ENCODE data around the gene OR8G5. TPM values are rescaled to one million over a fixed set of nuclear protein-coding genes. Genes with fewer than 3 reads are reported as not detected.
"Not testable (repeated sequence)": the region's sequence is repeated elsewhere in the genome, so short reads cannot be mapped to it uniquely, and the experiment has no call there.

The OR8G5 gene
- not detected for total RNA-seq

DNA sequence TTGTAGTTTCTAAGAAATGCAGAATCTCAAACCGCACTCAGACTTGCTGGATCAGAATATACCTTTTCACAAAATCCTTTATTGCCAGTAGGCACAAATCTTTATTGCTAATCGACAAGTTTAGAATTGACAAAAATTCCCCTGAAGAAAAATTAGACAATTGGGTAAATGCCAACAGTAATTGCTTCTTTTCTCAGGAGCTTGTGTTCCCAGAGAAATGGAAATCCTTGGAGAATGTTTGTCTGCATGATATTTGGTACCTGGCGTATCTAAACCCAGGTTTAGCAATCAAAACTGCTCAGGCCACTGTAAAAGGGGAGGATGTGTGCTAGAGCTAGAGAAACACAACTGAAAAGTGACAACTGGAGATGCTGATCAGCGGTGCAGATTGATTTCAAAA is at the start of gene OR8G5:
Gene OR8G5 (plus strand): TSS at position 301 of the 400 bp plus-strand sequence. CDS start 8,556 bp downstream, outside the sequence.
- ChIA-PET POLR2A (no interaction called here), CTCF (no interaction called here)
- H3K4me1 Mint-ChIP-seq, result no peaks in the 10 kb centered on the region
- H3K36me3 Mint-ChIP-seq (ENCODE audit: low read depth), result no peaks in the 10 kb centered on the region
- no peak within 1 kb of the TSS for H3K4me3 Mint-ChIP-seq
- H3K27me3 Mint-ChIP-seq, result no peaks in the 10 kb centered on the region
- no peaks in the 10 kb centered on the region for H3K9me3 Mint-ChIP-seq
- no peak for DNase-seq
- H3K27ac Mint-ChIP-seq, result no peak within 1 kb of the TSS

- H3K27me3 Mint-ChIP-seq, result peaks cover 2% of the 10 kb centered on the region
- no peak overlapping the region for H3K27ac Mint-ChIP-seq
- H3K36me3 Mint-ChIP-seq (ENCODE audit: low read depth), result no peaks in the 10 kb centered on the region
- CTCF ChIA-PET, result no interaction called here
- H3K4me1 Mint-ChIP-seq, result no peaks in the 10 kb centered on the region
- DNase-seq, result no peak
- no peak overlapping the region for H3K4me3 Mint-ChIP-seq
- H3K9me3 Mint-ChIP-seq, result no peaks in the 10 kb centered on the region
- POLR2A ChIA-PET, result no interaction called here
Observed at GRCh38 chr11:124207102-124207792, 48.9 kb upstream of the OR8G5 start.

DNA sequence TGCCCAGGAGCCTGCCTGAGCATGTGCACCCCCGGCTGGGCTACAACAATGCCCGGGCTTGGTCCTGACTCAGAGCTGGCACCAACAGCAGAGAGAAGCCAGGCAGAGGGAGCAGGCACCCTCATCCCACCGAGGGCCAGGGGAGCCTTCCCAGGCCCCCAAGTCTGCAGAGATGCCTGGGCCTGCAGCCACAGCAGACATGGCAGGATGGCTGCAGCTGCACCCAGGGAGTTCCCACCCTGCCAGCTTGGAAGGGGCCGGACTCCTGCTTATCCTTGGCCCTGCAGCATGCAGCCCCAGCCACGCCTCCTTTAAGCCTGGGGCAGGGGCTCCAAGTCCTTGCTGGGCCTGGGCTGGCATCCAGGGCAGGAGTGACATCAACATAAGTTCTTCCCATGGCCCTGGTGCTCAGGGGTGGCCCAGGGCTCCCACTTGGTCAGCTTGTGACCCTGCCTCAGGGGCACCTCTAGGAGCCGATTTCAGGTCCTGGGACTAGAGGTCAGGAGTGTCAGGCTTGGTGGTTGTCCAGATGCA is 46.3 kb upstream of the OR8G5 start:
- Mint-ChIP-seq H3K9me3 (no peaks in the 10 kb centered on the region), H3K27ac (no peak overlapping the region), H3K4me1 (no peaks in the 10 kb centered on the region), H3K4me3 (no peak overlapping the region), H3K27me3 (peaks cover 6% of the 10 kb centered on the region), H3K36me3 (ENCODE audit: low read depth) (no peaks in the 10 kb centered on the region)
- POLR2A ChIA-PET, result no interaction called here
- CTCF ChIA-PET, result interaction anchor here (0.6 kb wide), 1 partner anchor 296 kb away, joined by 4 read pairs; no protein-coding TSS in a partner anchor
- no peak for DNase-seq

DNA sequence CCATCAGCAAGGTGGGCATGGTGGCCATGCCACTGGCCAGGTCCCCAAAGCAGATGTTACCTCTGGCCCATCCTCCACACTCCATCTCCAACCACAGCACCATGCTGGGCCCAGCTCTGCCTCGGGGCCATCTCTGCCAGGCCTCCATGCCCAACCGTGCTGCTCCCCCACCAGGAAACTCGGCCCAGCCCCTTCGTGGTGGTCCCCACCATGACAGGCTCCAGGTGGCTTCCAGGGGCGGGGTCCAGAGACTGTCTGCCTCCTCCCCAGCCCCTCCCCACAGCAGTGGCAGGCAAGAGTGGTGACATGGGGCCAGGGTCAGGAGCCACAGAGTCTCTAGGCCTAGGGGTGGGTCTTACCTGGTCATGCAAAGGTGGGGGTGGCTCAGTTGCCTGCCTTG is 45.8 kb upstream of the OR8G5 start:
- no peak overlapping the region for H3K4me3 Mint-ChIP-seq
- CTCF ChIA-PET, result interaction anchor here (0.6 kb wide), 1 partner anchor 296 kb away, joined by 4 read pairs; no protein-coding TSS in a partner anchor
- POLR2A ChIA-PET, result no interaction called here
- no peaks in the 10 kb centered on the region for H3K9me3 Mint-ChIP-seq
- H3K27ac Mint-ChIP-seq, result no peak overlapping the region
- H3K36me3 Mint-ChIP-seq (ENCODE audit: low read depth), result no peaks in the 10 kb centered on the region
- H3K27me3 Mint-ChIP-seq, result peaks cover 6% of the 10 kb centered on the region
- no peak for DNase-seq
- no peaks in the 10 kb centered on the region for H3K4me1 Mint-ChIP-seq

GRCh38 chr11:124211321-124211720 is 44.9 kb upstream of the OR8G5 start:
- CTCF ChIA-PET, result no interaction called here
- peaks cover 6% of the 10 kb centered on the region for H3K27me3 Mint-ChIP-seq
- H3K9me3 Mint-ChIP-seq, result no peaks in the 10 kb centered on the region
- H3K4me1 Mint-ChIP-seq, result no peaks in the 10 kb centered on the region
- POLR2A ChIA-PET, result no interaction called here
- H3K27ac Mint-ChIP-seq, result no peak overlapping the region
- H3K4me3 Mint-ChIP-seq, result no peak overlapping the region
- H3K36me3 Mint-ChIP-seq (ENCODE audit: low read depth), result no peaks in the 10 kb centered on the region
- no peak for DNase-seq

DNA sequence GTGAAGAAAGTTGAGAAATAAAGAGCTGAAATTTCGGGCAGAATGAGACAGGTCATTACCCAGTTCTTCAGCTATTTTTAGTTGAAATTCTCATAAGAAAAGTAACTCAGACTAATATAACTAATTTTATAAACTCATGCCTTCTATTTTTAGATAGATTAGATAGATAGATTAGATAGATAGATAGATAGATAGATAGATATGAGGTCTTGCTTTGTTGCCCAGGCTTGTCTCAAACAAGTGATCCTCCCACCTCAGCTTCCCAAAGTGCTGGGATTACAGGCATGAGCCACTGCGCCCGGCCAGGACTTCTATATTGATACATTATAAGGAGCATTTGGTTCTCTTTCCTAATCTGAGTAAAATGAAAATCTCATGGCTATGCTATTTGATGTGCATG is 42.1 kb upstream of the OR8G5 start:
- ChIA-PET CTCF (no interaction called here), POLR2A (no interaction called here)
- Mint-ChIP-seq H3K9me3 (no peaks in the 10 kb centered on the region), H3K4me3 (no peak overlapping the region), H3K27ac (no peak overlapping the region), H3K36me3 (ENCODE audit: low read depth) (no peaks in the 10 kb centered on the region), H3K27me3 (peaks cover 14% of the 10 kb centered on the region), H3K4me1 (no peaks in the 10 kb centered on the region)
- no peak for DNase-seq

GRCh38 chr11:124219126-124219525 is 37.0 kb upstream of the OR8G5 start:
- POLR2A ChIA-PET, result no interaction called here
- H3K36me3 Mint-ChIP-seq (ENCODE audit: low read depth), result no peaks in the 10 kb centered on the region
- CTCF ChIA-PET, result no interaction called here
- no peak overlapping the region for H3K4me3 Mint-ChIP-seq
- H3K27me3 Mint-ChIP-seq, result peaks cover 10% of the 10 kb centered on the region
- H3K9me3 Mint-ChIP-seq, result no peaks in the 10 kb centered on the region
- H3K4me1 Mint-ChIP-seq, result no peaks in the 10 kb centered on the region
- no peak for DNase-seq
- no peak overlapping the region for H3K27ac Mint-ChIP-seq

DNA sequence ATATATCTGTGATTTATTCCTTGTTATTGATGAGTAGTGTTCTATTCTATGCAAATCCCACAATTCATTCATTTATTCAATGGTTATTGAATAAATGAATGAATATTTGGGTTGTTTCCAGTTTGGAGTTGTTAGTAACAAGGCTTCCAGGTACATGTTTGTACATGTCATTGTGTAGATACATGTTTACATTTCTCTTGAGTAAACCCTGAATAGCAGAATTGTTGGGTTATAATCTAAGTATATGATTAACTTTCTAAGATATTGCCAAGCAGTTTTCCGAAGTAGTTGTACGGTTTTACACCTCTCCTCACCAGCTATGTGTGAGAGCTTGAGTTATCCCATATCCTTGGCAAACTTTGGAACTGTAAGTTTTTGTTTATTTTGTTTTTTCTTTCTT is 33.8 kb upstream of the OR8G5 start:
- H3K4me1 Mint-ChIP-seq, result no peaks in the 10 kb centered on the region
- H3K9me3 Mint-ChIP-seq, result no peaks in the 10 kb centered on the region
- ChIA-PET CTCF (no interaction called here), POLR2A (no interaction called here)
- no peak overlapping the region for H3K4me3 Mint-ChIP-seq
- no peak for DNase-seq
- H3K27ac Mint-ChIP-seq, result no peak overlapping the region
- H3K36me3 Mint-ChIP-seq (ENCODE audit: low read depth), result no peaks in the 10 kb centered on the region
- peaks cover 10% of the 10 kb centered on the region for H3K27me3 Mint-ChIP-seq

DNA sequence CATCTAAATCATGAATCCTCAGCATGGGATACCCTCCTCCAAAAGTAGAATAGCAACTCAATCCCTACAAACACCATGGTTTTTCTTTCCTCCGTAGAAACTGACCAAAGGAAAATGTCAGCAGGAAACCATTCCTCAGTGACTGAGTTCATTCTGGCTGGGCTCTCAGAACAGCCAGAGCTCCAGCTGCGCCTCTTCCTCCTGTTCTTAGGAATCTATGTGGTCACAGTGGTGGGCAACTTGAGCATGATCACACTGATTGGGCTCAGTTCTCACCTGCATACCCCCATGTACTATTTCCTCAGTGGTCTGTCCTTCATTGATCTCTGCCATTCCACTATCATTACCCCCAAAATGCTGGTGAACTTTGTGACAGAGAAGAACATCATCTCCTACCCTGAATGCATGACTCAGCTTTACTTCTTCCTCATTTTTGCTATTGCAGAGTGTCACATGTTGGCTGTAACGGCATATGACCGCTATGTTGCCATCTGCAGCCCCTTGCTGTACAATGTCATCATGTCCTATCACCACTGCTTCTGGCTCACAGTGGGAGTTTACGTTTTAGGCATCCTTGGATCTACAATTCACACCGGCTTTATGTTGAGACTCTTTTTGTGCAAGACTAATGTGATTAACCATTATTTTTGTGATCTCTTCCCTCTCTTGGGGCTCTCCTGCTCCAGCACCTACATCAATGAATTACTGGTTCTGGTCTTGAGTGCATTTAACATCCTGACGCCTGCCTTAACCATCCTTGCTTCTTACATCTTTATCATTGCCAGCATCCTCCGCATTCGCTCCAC is 31.4 kb upstream of the OR8G5 start:
- not testable (repeated sequence) for H3K4me1 Mint-ChIP-seq, H3K9me3 Mint-ChIP-seq

GRCh38 chr11:124225471-124225870 is 30.7 kb upstream of the OR8G5 start:
- H3K4me3 Mint-ChIP-seq, result no peak overlapping the region
- H3K27me3 Mint-ChIP-seq, result peaks cover 4% of the 10 kb centered on the region
- CTCF ChIA-PET, result no interaction called here

More for the DNA sequence above, 31.4 kb upstream of the OR8G5 start:
- CTCF ChIA-PET; H3K4me3 Mint-ChIP-seq; DNase-seq; H3K27me3 Mint-ChIP-seq; POLR2A ChIA-PET; H3K27ac Mint-ChIP-seq; H3K36me3 Mint-ChIP-seq (ENCODE audit: low read depth): not testable (repeated sequence)

DNA sequence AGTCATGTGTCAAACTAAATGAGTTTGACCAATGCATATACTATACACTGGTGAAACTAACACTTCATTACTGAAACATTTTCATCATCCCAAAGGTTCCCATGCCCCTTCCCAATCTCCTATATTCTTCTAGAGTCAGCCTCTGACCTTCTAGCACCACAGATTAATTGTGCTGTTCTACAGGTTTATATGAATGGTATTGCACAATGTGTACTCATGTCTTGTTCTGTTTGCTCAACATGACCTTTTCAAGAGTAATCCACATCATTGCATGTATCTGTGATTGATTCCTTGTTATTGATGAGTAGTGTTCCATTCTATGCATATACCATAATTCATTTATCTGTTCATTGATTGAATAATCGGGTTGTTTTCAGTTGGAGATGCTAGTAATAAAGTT is 22.8 kb upstream of the OR8G5 start:
- ChIA-PET POLR2A (no interaction called here), CTCF (no interaction called here)
- Mint-ChIP-seq H3K27me3 (peaks cover 4% of the 10 kb centered on the region), H3K27ac (no peak overlapping the region), H3K4me1 (no peaks in the 10 kb centered on the region), H3K4me3 (no peak overlapping the region), H3K9me3 (no peaks in the 10 kb centered on the region), H3K36me3 (ENCODE audit: low read depth) (no peaks in the 10 kb centered on the region)
- DNase-seq, result no peak

More at GRCh38 chr11:124225471-124225870, 30.7 kb upstream of the OR8G5 start:
- no peak for DNase-seq
- Mint-ChIP-seq H3K27ac (no peak overlapping the region), H3K9me3 (no peaks in the 10 kb centered on the region), H3K36me3 (ENCODE audit: low read depth) (no peaks in the 10 kb centered on the region), H3K4me1 (no peaks in the 10 kb centered on the region)
- POLR2A ChIA-PET, result no interaction called here

GRCh38 chr11:124238512-124238911 is 17.7 kb upstream of the OR8G5 start:
- Mint-ChIP-seq H3K36me3 (ENCODE audit: low read depth) (no peaks in the 10 kb centered on the region), H3K4me3 (no peak overlapping the region), H3K27me3 (no peaks in the 10 kb centered on the region), H3K27ac (no peak overlapping the region), H3K4me1 (no peaks in the 10 kb centered on the region), H3K9me3 (no peaks in the 10 kb centered on the region)
- ChIA-PET POLR2A (no interaction called here), CTCF (no interaction called here)
- DNase-seq, result no peak

DNA sequence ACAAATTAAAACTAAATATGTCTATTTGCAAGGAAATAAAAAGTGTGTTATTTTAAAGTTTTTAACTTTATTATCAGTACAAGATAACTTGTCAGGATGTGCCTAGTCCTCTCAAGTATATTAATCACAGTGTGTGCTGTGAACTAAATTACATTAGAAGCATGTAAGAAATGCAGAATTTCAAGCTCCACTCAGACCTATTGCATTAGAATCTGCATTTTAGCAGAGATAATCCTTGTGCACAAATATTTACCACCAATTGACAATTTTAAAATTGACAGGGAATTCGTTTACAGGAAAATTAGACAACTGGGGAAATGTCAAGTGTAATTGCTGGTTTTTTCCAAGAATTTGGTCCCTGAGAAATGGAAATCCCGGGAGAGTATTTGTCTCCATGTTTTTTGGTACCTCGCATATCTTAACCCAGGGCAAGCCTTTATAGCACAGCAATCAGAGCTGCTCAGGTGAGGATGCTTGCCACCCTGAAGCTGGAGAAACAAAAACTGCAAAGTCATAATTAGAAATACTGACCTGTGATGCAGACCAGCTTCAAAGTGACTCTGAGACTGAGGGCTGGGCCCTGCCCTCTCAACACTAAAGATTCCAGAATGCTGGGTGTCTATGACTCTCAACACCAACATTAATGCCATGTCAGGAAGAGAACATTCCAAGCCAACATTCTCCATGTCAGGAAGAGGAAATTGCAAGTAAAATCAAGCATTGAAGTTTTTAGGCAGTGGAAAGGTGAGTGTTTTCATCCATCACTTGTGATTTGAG is 15.4 kb upstream of the OR8G5 start, which contains the start of gene OR8G1:
Gene OR8G1 (plus strand): TSS at position 475 of the 777 bp plus-strand sequence. CDS start 8,581 bp downstream, outside the sequence.
- no peak within 1 kb of the TSS for H3K27ac Mint-ChIP-seq
- H3K36me3 Mint-ChIP-seq (ENCODE audit: low read depth), result no peaks in the 10 kb centered on the region
- no peaks in the 10 kb centered on the region for H3K9me3 Mint-ChIP-seq
- H3K4me3 Mint-ChIP-seq, result no peak within 1 kb of the TSS
- H3K27me3 Mint-ChIP-seq, result no peaks in the 10 kb centered on the region
- DNase-seq, result no peak
- CTCF ChIA-PET, result no interaction called here
- POLR2A ChIA-PET, result no interaction called here
- no peaks in the 10 kb centered on the region for H3K4me1 Mint-ChIP-seq

Data from activated CD4-positive, alpha-beta T cell treated with anti-CD3 and anti-CD28 coated beads, Interleukin-2, amount 10 ng/mL, durations not matched to agents 7 days and 5 days (primary cell).